NK-92 (cell line): ENCODE results near the gene GSK3B.

Source experiments
- DNase-seq: peaks from one replicate; lab custom pipeline; 2025; ENCODE audit not compliant: unreplicated experiment; lab: John Stamatoyannopoulos, UW

Gene GSK3B

DNA sequence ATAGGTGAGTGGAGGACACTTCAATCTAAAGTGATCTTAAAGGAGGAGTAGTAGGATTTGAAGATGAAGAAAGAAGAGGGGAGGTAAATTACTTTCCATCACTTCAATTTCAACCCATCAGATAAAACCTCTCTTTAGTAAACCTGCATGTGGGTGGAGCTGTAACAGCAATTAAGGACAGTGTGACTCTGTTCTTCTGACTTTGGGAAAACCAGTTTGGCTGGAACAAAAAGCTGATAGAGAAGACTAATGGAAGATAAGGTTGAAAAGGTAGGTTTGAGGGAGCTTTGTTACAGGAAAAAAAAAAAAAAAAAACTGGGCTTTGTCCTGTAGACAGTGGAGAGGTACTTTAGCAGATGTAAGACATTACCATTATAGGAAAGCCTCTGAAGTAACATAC is 4.5 kb upstream of the GSK3B start:
- DNase-seq, result no peak

- DNase-seq, result no peak
Measured at GRCh38 chr3:120095979-120096426, 1.8 kb upstream of the GSK3B start.

DNA sequence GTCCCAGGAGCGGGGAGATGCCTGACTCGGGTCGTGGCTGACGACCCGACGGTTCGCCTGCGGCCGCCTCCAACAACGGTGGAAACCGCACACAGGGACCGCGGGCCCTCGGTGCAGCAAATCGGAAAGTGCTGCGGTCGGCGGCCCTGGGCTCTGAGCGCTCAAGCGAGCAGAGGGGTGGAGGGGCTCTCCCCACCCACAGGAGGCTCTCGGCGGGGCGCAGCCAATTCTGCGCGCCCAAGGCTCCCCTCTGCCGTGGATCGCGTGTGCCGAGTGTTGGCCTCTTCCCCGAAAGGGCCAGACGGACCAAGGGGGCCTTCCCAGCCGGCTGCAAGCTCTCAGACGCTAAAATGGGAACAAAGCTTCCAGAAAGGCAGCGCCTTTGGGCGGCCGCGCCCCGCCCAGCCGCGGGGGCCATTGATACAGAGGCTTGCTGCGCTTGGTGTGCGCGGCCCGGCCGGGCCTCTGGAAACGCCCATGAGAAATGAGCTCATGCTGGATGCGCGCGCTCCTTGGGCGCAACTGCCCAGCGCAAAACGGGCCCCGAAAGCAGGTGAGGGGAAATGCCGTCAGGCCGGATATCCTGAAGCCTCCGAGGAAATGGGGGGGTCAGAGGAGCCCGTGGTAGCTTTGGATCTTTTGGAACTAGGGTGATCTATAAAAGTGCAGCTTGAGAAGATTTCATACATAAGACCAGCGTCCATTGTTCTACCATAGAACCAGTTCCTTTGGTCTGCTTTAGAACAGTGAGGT is 1.2 kb upstream of the GSK3B start:
- no peak for DNase-seq

DNA sequence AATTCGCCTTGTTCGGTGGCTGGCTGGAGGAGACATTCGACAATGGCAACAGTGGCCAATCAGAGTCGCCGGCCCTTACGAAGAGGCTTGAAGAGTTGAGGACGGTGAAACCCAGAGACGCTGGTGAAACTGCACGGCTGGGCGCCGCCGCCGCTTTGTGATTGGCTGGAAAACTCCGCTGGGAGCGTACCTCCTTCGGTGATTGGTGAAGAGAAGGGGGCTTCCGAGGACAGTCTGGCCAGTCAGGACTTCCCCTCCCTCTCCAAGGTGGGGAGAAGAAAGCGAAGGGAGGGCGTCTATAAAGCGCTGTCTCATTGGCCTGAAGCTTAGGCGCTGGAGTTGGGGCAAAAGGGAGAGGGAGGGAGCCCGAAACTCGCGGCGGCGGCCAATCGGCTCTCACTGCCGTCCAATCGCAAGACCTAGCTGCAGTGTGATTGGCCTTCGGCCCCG is 554 bp upstream of the GSK3B start:
- peak; percentile 99 for DNase-seq

DNA sequence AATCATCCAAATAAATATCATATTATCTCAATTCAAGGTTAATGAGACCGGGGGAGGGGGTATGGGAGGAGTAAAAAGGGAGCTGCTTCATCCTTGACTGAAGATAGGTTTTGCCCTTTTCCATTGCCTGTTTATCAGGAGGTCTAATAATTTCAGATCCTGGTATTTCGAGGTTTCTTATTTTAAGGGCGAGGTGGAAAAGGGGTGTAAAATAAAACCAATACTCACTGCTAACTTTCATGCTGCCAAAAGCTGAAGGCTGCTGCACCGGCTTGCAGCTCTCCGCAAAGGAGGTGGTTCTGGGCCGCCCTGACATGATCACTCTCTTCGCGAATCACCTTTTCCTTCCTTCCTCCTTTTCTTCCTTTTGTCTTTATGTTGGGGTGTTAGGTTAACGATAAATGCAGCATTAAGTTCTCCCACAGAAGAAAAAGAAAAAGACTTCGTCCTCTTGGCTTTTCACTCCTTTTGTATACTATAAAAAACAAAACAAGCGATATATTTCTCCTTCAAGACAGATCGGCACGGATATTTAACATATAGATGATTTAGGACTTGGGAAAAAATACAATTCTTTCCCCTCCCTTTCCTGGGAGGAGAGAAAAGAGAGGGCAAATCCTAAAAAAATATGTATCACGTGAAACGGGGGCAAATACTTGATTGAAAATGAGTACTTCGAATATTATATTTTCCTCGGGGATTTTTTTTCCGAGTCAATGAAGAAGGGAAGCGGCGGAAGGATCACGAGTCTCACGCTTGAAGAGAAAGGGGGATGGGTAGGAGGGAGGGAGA is 932 bp downstream of the GSK3B start:
- no peak for DNase-seq

- no peak for DNase-seq
Measured at GRCh38 chr3:120092474-120092873, 1.8 kb downstream of the GSK3B start.

- no peak for DNase-seq
Measured at GRCh38 chr3:120090422-120090821, 3.8 kb downstream of the GSK3B start.

GRCh38 chr3:120089089-120089488 is 5.2 kb downstream of the GSK3B start:
- DNase-seq, result no peak

- DNase-seq, result no peak
Measured at GRCh38 chr3:120088622-120089021, 5.6 kb downstream of the GSK3B start.

DNA sequence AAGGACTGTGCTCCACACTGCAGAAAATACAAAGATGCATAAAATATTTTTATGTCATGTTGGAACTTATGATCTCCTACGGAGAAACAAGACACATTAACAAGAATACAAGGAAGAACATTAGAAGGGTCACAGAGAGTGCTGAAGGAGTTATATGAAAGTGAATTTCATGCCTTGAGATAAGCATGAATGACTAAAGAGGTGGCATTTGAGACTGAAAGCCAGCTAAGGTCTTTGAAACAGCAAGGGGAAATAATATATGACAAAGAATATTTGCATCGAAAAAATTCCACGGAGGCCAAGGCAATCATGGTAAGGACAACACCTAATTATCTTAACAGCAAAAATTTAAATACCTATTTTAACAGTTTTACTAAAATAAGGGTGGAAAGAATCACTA is 12.5 kb downstream of the GSK3B start:
- DNase-seq, result no peak

DNA sequence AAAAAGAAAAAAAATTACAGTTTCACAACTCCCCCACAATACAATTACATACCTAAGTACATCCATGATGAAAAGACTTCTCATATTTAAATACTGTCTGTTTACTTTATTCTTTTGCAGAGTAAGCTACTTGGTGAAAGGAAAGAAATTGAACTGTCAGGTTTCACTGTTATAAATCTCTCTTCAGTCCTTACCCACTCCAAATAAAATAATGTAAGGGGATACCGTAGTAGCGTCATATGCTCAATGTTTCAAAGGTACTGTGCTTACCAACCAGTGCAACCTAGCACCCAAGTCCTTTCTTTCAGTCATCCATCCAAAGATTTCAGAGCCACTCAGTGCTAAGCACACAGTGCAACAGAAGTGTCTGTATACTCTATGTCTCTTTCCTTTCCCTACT is 13.4 kb downstream of the GSK3B start:
- no peak for DNase-seq

GRCh38 chr3:120077731-120078130 is 16.5 kb downstream of the GSK3B start:
- no peak for DNase-seq

GRCh38 chr3:120072867-120073525 is 21.3 kb downstream of the GSK3B start:
- DNase-seq, result no peak

DNA sequence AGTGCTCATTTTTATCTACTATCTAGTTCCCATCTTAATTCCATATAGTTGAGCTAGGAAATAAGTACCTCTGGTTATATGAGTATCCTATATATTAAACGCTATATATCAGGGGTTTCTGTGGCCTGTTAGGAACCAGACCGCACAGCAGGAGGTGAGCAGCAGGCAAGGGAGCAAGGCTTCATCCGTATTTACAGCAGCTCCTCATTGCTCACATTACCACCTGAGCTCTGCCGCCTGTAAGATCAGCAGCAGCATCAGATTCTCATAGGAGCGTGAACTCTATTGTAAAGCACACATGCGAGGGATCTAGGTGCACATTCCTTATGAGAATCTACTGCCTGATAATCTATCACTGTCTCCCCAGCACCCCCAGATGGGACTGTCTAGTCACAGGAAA is 23.0 kb downstream of the GSK3B start:
- DNase-seq, result no peak

DNA sequence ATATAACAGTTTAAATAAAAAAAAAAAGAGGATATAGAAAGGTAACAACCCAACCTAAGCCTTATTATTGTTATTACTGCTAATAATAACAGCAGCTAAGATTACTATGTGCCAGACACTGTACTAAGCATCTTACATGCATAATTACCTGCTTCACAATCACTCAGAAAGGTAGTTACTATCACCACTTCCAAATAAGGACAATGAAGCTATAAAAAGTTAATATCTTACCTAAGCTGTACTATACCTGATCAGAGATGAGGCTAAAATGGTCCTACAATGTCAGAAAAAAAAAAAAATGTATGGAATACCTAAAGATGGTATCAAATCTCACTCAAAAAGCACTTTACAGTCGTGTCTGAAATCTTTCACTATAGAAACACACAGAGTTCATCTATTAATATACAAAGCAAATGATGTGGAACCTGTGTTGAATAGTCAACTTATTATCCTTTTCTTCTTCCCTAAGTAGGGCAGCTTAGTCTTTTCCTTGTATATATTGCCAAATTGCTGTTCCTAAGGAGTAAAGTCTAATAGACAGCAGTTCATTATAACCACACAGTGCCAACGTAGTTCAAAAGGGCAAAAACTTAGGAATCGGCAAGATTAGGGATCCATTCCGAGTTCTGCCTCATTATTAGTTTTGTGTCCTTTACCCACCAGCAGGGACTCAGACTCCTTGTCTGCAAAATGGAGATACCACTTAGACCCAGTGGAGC is 23.8 kb downstream of the GSK3B start:
- no peak for DNase-seq

DNA sequence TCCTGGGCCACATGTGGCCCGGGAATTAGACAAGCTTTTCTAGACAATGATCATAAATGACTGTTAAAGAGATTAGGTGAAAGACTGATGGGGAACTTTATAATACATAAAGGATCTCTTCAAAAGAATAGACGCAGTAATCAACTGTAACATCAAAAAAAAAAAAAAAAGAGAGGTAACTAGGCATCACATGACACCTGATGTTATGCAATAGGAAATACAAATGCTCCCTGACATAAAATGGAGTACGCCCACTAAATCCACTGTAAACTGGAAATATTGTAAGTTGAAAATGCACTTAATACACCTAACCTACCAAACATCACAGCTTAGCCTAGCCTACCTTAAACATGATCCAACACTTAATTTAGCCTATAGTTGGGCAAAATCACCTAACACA is 27.2 kb downstream of the GSK3B start:
- no peak for DNase-seq

- no peak for DNase-seq
Measured at GRCh38 chr3:120066634-120067033, 27.6 kb downstream of the GSK3B start.

DNA sequence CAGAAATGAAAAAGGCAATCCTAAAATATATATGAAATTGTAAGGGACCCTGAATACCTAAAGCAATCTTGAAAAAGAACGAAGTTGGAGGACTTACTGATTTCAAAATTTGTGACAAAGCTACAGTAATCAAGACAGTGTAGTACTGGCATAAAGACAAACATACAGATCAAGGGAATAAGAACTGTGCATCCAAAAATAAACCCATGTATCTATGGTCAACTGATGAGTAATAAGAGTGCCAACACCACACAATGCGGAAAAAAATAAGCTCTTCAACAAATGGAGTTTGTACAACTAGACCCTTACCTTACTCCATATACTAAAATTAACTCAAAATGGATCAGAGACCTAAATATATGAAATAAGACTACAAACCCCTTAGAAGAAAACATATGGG is 29.6 kb downstream of the GSK3B start:
- DNase-seq, result no peak

DNA sequence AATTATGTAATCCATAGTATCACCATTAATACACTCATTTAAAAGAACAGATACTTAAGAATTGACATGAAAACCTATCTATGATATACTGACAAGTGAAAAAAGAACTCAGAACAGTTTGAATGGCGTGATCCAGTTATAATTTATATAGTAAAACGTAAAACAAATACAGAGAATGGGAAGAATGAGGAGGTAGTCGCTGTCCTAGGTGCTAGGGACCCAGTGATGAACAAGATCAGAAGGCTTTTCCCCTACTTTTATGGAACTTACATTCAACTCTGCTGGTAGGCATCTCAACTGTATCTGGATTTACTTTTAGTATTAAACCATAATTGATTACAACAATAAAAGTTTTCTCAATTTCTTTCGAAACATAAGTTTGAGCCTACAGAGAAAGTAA is 31.8 kb downstream of the GSK3B start:
- DNase-seq, result no peak

DNA sequence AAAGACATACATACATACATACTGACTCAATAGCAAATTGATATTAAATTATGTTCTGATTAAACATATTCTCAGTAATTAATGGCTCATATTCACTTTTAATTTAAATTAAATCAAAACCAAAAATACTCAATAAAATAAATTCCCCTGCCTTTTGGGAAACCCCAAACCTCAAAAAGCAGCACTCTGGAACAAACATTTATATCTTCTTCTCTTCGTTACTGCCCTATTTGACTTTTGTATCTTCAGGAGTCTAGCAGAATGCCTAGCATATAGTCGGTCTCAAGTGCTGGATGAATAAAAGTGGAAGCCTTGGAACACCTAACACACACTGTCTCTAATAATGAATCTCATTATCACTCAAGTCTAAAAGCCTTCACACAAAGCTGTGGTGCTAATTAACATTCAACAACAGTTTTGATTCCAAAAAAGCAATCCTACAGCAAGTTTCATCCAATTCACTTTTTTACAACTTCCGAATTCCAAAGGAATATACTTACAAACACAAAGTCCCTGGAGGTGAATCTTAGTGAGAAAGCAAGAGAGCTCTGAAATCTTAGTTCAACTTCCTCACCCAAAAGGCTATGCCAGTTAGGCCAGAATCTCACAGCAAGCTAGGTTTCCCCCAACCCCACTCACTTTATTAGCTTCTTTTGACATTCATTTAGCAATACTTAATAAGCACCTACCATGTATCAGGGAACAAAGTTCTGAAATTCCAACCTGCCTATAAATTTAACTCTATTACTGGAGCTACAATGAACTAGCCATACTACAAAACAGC is 35.0 kb downstream of the GSK3B start:
- DNase-seq, result no peak
